Uterus (tissue), 2 donors: ENCODE data around the gene WDR91.

Experiments used
- POLR2A ChIP-seq, 2 donors: fragments of 450-650 bp; IDR thresholded peaks; one replicate each; pipeline ENCODE4 v1.6.1; 2016; ENCODE audit warnings: antibody characterized with exemption in 2 of 2, mild to moderate bottlenecking in 1 of 2, moderate library complexity in 1 of 2
- TF ChIP-seq, protein P1 (sequence below), 4 experiments: fragments of 200-600 bp in 2 of 4; fragments of 450-650 bp in 2 of 4; sonication (generic) in 2 of 4; IDR thresholded peaks; one replicate each; pipeline ENCODE4 v1.5.1; 2016 to 2019; ENCODE audit warnings: antibody characterized with exemption in 4 of 4, mild to moderate bottlenecking in 2 of 4, moderate library complexity in 1 of 4

DNA sequence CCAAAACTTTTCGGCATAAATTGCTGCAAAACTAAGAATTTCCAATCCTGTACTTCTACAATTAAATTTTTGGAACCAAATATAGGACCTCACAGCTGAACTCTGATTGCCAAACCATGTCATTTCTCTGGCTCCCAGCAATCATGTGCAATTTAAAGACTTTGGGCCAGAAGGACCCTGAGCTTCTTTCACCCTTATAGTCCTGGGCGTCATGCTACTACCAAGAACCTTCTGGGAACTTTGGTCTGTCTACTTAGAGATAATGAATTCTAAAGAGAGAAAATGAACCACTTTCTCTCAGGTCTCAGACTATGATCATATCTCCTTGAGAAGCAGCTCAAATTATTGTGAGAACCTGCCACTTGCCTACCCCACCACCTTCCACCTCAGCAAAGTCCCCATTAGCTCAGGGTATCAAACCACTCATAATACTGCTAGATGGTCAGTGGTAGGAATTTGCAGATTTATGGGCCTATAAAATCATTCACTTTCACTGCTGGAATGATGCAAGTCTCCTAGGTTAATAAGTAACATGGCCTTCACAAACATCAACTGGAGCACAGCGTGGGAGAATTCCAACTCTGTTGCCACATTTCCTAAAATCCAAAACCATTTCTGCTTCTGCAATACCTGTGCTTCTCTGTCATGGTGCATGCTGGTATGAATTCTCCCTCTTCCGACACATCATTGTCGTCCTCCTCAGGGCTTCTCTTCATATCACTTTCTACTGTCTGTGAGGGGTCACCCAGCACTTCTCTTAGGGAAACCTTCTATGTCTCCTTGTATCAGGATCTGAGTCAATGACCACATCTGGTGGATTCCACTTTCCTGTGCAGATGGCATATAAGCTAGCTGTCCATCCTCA lies 6.6 kb upstream of the WDR91 start:
- TF ChIP-seq, protein P1, sequence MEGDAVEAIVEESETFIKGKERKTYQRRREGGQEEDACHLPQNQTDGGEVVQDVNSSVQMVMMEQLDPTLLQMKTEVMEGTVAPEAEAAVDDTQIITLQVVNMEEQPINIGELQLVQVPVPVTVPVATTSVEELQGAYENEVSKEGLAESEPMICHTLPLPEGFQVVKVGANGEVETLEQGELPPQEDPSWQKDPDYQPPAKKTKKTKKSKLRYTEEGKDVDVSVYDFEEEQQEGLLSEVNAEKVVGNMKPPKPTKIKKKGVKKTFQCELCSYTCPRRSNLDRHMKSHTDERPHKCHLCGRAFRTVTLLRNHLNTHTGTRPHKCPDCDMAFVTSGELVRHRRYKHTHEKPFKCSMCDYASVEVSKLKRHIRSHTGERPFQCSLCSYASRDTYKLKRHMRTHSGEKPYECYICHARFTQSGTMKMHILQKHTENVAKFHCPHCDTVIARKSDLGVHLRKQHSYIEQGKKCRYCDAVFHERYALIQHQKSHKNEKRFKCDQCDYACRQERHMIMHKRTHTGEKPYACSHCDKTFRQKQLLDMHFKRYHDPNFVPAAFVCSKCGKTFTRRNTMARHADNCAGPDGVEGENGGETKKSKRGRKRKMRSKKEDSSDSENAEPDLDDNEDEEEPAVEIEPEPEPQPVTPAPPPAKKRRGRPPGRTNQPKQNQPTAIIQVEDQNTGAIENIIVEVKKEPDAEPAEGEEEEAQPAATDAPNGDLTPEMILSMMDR (IDR thresholded peaks at IDR 0.05), result no peak
- TF ChIP-seq POLR2A (IDR thresholded peaks at IDR 0.05), result no peak
